CD14-positive monocyte (primary cell): Measurements from ENCODE around the gene CYP2C18. TPM values are rescaled to one million over a fixed set of nuclear protein-coding genes. Genes with fewer than 3 reads are reported as not detected.

Experiments
- DNase-seq, 3 donors: peaks; one replicate each; pipeline ENCODE4 v3.0.0-alpha.2; 2011 to 2022
- H2AFZ ChIP-seq: 2 replicates; pipeline ENCODE4 v1.6.0; 2012; ENCODE audit warnings: mild to moderate bottlenecking, low read depth, low read length, inconsistent platforms; ENCODE audit not compliant: insufficient read depth, poor library complexity, severe bottlenecking
- H3K27ac ChIP-seq, 2 donors: 1 replicate in 1 of 2; 2 replicates in 1 of 2; pipeline ENCODE4 v1.5.1; 2012 to 2013; ENCODE audit warnings: low read length in 2 of 2, control low read depth in 1 of 2, inconsistent platforms in 1 of 2, low read depth in 1 of 2, mild to moderate bottlenecking in 1 of 2
- H3K27me3 ChIP-seq, 2 donors: one replicate each; pipeline versions ENCODE4 v1.6.0 to v1.6.1; 2011 to 2013; ENCODE audit warnings: low read length in 2 of 2; ENCODE audit not compliant: control insufficient read depth in 2 of 2, insufficient read depth in 2 of 2
- H3K36me3 ChIP-seq, 2 donors: replicated peaks in 1 of 2; 1 replicate in 1 of 2; 2 replicates in 1 of 2; pipeline versions ENCODE4 v1.5.1 to v1.6.1; 2012 to 2013; ENCODE audit warnings: low read length in 2 of 2, control low read depth in 1 of 2, inconsistent platforms in 1 of 2, mild to moderate bottlenecking in 1 of 2; ENCODE audit not compliant: insufficient read depth in 2 of 2, control insufficient read depth in 1 of 2
- H3K4me1 ChIP-seq, 2 donors: 1 replicate in 1 of 2; 2 replicates in 1 of 2; pipeline versions ENCODE4 v1.5.1 to v1.6.1; 2012 to 2013; ENCODE audit warnings: low read length in 2 of 2, control low read depth in 1 of 2, inconsistent platforms in 1 of 2, mild to moderate bottlenecking in 1 of 2, moderate library complexity in 1 of 2; ENCODE audit not compliant: insufficient read depth in 2 of 2, control insufficient read depth in 1 of 2
- H3K4me2 ChIP-seq: replicated peaks from 2 replicates; pipeline ENCODE3; 2012; ENCODE audit warnings: low read length, moderate library complexity, mild to moderate bottlenecking; ENCODE audit not compliant: poor library complexity, severe bottlenecking; ENCODE audit errors: extremely low read depth
- H3K4me3 ChIP-seq, 3 experiments: fragments of 200-600 bp in 1 of 3; sonication (generic) in 1 of 3; replicated peaks in 1 of 3; 1 replicate in 2 of 3; 2 replicates in 1 of 3; pipeline ENCODE4 v1.5.1; 2011 to 2013; ENCODE audit warnings: low read length in 3 of 3, mild to moderate bottlenecking in 3 of 3, control low read depth in 2 of 3, low read depth in 2 of 3, inconsistent platforms in 1 of 3, moderate library complexity in 1 of 3
- H3K79me2 ChIP-seq: 2 replicates; pipeline ENCODE4 v1.6.0; 2012; ENCODE audit warnings: mild to moderate bottlenecking, control low read depth, inconsistent platforms, low read length, moderate library complexity; ENCODE audit not compliant: insufficient read depth
- H3K9ac ChIP-seq: 2 replicates; pipeline ENCODE4 v1.6.0; 2017; ENCODE audit warnings: low read length, mild to moderate bottlenecking; ENCODE audit not compliant: insufficient read depth, poor library complexity, severe bottlenecking
- H3K9me3 ChIP-seq, 2 donors: replicated peaks in 1 of 2; 1 replicate in 1 of 2; 2 replicates in 1 of 2; pipeline versions ENCODE4 v1.5.1 to v1.6.1; 2012 to 2013; ENCODE audit warnings: low read length in 2 of 2, control low read depth in 1 of 2; ENCODE audit not compliant: control insufficient read depth in 1 of 2, insufficient read depth in 1 of 2
- H4K20me1 ChIP-seq: 2 replicates; pipeline ENCODE4 v1.6.0; 2012; ENCODE audit warnings: mild to moderate bottlenecking, low read length, control low read depth, moderate library complexity; ENCODE audit not compliant: insufficient read depth
- H3K27ac Mint-ChIP-seq, 7 donors: one replicate each; pipeline ENCODE4 v1.8.0; 2020; ENCODE audit warnings: mild to moderate bottlenecking in 7 of 7, mixed read lengths in 7 of 7, moderate library complexity in 6 of 7, inconsistent platforms in 2 of 7
- H3K27me3 Mint-ChIP-seq, 3 donors: one replicate each; pipeline ENCODE4 v1.8.0; 2021 to 2022; ENCODE audit warnings: low read depth in 3 of 3, mild to moderate bottlenecking in 3 of 3, mixed read lengths in 3 of 3, moderate library complexity in 3 of 3, inconsistent platforms in 1 of 3
- H3K36me3 Mint-ChIP-seq, 2 donors: one replicate each; pipeline ENCODE4 v1.8.0; 2020; ENCODE audit warnings: mixed read lengths in 2 of 2, inconsistent platforms in 1 of 2, mild to moderate bottlenecking in 1 of 2
- H3K4me1 Mint-ChIP-seq: one replicate; pipeline ENCODE4 v1.8.0; 2020; ENCODE audit warnings: mild to moderate bottlenecking, mixed read lengths
- H3K4me3 Mint-ChIP-seq, 2 donors: one replicate each; pipeline ENCODE4 v1.8.0; 2020; ENCODE audit warnings: mild to moderate bottlenecking in 2 of 2, mixed read lengths in 2 of 2, moderate library complexity in 1 of 2
- H3K9me3 Mint-ChIP-seq, 7 donors: one replicate each; pipeline ENCODE4 v1.8.0; 2020 to 2022; ENCODE audit warnings: mixed read lengths in 7 of 7, mild to moderate bottlenecking in 6 of 7, moderate library complexity in 6 of 7, inconsistent platforms in 2 of 7
- WGBS: methylation state at CpG from one replicate; pipeline ENCODE4 v1.1.5; 2013; ENCODE audit warnings: missing lambda C conversion rate; ENCODE audit not compliant: insufficient coverage; 5-methylcytosine and 5-hydroxymethylcytosine counted together
- intact Hi-C, 2 donors: fragments of 100-400 bp; cut with micrococcal nuclease; formaldehyde crosslinking; loops; one replicate each; pipeline versions ENCODE4 v1.15.0 to v1.15.1; 2023
- polyA plus RNA-seq, 3 donors: library from polyadenylated mRNA; depleted of rRNA in 1 of 3; unstranded in 2 of 3; stranded (reverse) in 1 of 3; fragments of 300-500 nt in 2 of 3; fragments of >200 nt in 1 of 3; fragmentation: Illumina TruSeq in 2 of 3; gene quantifications; 1 replicate in 2 of 3; 2 replicates in 1 of 3; pipeline ENCODE4 v1.2.3, GENCODE V29; 2012 to 2021
- TF ChIP-seq, protein P1 (sequence below): fragments of 200-600 bp; IDR thresholded peaks from one replicate; pipeline ENCODE4 v1.8.0; 2022; ENCODE audit warnings: antibody characterized with exemption, mild to moderate bottlenecking

The CYP2C18 gene
- polyA plus RNA-seq, 3 donors = not detected

DNA sequence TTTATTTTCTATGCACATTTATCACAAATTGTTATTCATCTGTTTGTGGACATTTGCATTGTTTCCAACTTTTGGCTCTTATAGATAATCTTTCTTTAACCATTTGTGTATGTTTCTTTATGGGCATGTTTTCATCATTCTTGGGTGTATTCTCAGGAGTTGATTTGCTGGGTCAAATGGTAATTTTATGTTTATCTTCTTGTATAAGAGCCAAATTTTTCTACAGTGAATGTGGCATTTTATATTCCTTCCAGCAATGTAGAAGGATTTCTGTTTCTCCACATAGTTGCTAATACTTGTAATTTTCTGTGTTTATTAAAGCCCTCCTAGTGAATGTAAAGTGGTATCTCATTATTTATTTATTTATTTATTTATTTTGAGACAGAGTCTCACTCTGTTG is 100.7 kb downstream of the CYP2C18 start:
- no peaks in the 10 kb centered on the region for H3K27me3 ChIP-seq
- Mint-ChIP-seq H3K4me1 (no peaks in the 10 kb centered on the region), H3K27ac (no peak overlapping the region), H3K9me3 (peaks cover 0 to 9% (median 2%) of the 10 kb centered on the region in 7 donors), H3K4me3 (no peak overlapping the region), H3K27me3 (no peaks in the 10 kb centered on the region), H3K36me3 (no peaks in the 10 kb centered on the region)
- intact Hi-C loops = no loop called here
- H3K9me3 ChIP-seq = no peaks in the 10 kb centered on the region
- no peak overlapping the region for H3K27ac ChIP-seq
- DNase-seq = no peak
- no peaks in the 10 kb centered on the region for H4K20me1 ChIP-seq
- no peaks in the 10 kb centered on the region for H3K36me3 ChIP-seq
- no peak overlapping the region for H3K9ac ChIP-seq
- H2AFZ ChIP-seq = no peak overlapping the region
- no peaks in the 10 kb centered on the region for H3K79me2 ChIP-seq
- H3K4me1 ChIP-seq = no peaks in the 10 kb centered on the region
- H3K4me2 ChIP-seq = no peak overlapping the region
- TF ChIP-seq, protein P1, sequence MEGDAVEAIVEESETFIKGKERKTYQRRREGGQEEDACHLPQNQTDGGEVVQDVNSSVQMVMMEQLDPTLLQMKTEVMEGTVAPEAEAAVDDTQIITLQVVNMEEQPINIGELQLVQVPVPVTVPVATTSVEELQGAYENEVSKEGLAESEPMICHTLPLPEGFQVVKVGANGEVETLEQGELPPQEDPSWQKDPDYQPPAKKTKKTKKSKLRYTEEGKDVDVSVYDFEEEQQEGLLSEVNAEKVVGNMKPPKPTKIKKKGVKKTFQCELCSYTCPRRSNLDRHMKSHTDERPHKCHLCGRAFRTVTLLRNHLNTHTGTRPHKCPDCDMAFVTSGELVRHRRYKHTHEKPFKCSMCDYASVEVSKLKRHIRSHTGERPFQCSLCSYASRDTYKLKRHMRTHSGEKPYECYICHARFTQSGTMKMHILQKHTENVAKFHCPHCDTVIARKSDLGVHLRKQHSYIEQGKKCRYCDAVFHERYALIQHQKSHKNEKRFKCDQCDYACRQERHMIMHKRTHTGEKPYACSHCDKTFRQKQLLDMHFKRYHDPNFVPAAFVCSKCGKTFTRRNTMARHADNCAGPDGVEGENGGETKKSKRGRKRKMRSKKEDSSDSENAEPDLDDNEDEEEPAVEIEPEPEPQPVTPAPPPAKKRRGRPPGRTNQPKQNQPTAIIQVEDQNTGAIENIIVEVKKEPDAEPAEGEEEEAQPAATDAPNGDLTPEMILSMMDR = no peak
- H3K4me3 ChIP-seq = no peak overlapping the region

DNA sequence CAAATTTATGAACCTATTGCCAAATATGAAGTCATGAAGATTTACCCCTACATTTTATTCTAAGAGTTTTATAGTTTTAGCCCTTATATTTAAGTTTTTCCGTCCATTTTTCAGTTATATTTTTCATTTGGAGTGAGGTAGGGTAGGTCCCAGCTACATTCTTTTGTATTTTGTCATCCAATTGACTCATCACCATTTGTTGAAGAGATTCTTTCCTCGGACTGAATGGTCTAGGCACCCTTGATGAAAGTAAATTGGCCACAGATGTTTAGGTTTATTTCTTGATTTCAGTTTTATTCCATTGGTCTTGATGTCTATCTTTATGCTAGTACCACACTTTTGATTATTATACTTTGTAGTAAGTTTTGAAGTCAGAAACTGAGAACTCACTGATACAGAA is 101.7 kb downstream of the CYP2C18 start:
- Histone ChIP-seq H3K36me3 (no peaks in the 10 kb centered on the region), H3K4me2 (no peak overlapping the region), H3K4me3 (no peak overlapping the region), H3K9me3 (no peaks in the 10 kb centered on the region), H4K20me1 (no peaks in the 10 kb centered on the region), H2AFZ (no peak overlapping the region), H3K79me2 (no peaks in the 10 kb centered on the region), H3K27me3 (no peaks in the 10 kb centered on the region), H3K27ac (no peak overlapping the region), H3K9ac (no peak overlapping the region), H3K4me1 (no peaks in the 10 kb centered on the region)
- TF ChIP-seq, protein P1 = no peak
- Mint-ChIP-seq H3K27me3 (no peaks in the 10 kb centered on the region), H3K9me3 (peaks cover 0 to 9% (median 2%) of the 10 kb centered on the region in 7 donors), H3K4me3 (no peak overlapping the region), H3K27ac (no peak overlapping the region), H3K4me1 (no peaks in the 10 kb centered on the region), H3K36me3 (no peaks in the 10 kb centered on the region)
- no CpG with 5 or more reads among the region's 2 CpGs for WGBS
- intact Hi-C loops = no loop called here
- no peak for DNase-seq

Other genes with a start within 250 kb of the CYP2C18 start
- gene HELLS, start 137.9 kb upstream of the CYP2C18 start, polyA plus RNA-seq = under 1 TPM; 0.04 to 0.39 (median 0.07) TPM
- gene CYP2C19, start 79.0 kb downstream of the CYP2C18 start, polyA plus RNA-seq = not detected